ENCODE measurements around the gene BICRA.
A peak's percentile ranks its signal among the peaks of the same experiment; 100 is the strongest.
"Not testable (repeated sequence)": the region's sequence is repeated elsewhere in the genome, so short reads cannot be mapped to it uniquely, and the experiment has no call there.

Gene BICRA

GRCh38 chr19:47663911-47664771 lies 55.2 kb downstream of the BICRA start:
- DNase-seq, result peak in 1 of 2 donors; percentile 29

GRCh38 chr19:47668556-47668955 lies 59.6 kb downstream of the BICRA start:
- not testable (repeated sequence) for DNase-seq

- DNase-seq, result no peak
Observed at GRCh38 chr19:47670736-47671135, 61.8 kb downstream of the BICRA start.

GRCh38 chr19:47671499-47671898 lies 62.6 kb downstream of the BICRA start:
- DNase-seq, result no peak

GRCh38 chr19:47673426-47673825 lies 64.5 kb downstream of the BICRA start:
- DNase-seq, result no peak

- DNase-seq, result no peak
Observed at GRCh38 chr19:47674548-47674947, 65.6 kb downstream of the BICRA start.

GRCh38 chr19:47675271-47675670 lies 66.3 kb downstream of the BICRA start:
- no peak for DNase-seq

- DNase-seq, result no peak
Observed at GRCh38 chr19:47675859-47676258, 66.9 kb downstream of the BICRA start.

- DNase-seq, result no peak
Observed at GRCh38 chr19:47676811-47677210, 67.9 kb downstream of the BICRA start.

GRCh38 chr19:47679251-47679900 lies 70.4 kb downstream of the BICRA start:
- DNase-seq, result no peak

GRCh38 chr19:47679922-47680857 lies 71.3 kb downstream of the BICRA start:
- no peak for DNase-seq

GRCh38 chr19:47680858-47681332 lies 72.0 kb downstream of the BICRA start:
- no peak for DNase-seq

- no peak for DNase-seq
Observed at GRCh38 chr19:47681388-47681787, 72.5 kb downstream of the BICRA start.

GRCh38 chr19:47681936-47682335 lies 73.0 kb downstream of the BICRA start:
- DNase-seq, result no peak

- no peak for DNase-seq
Observed at GRCh38 chr19:47682939-47683338, 74.0 kb downstream of the BICRA start.

- no peak for DNase-seq
Observed at GRCh38 chr19:47686679-47687450, 77.9 kb downstream of the BICRA start.

GRCh38 chr19:47687906-47688305 lies 79.0 kb downstream of the BICRA start:
- DNase-seq, result no peak

GRCh38 chr19:47691090-47691489 lies 82.2 kb downstream of the BICRA start:
- no peak for DNase-seq

GRCh38 chr19:47691782-47692181 lies 82.8 kb downstream of the BICRA start:
- DNase-seq, result no peak

GRCh38 chr19:47693489-47693888 lies 84.6 kb downstream of the BICRA start:
- no peak for DNase-seq

GRCh38 chr19:47693903-47694302 lies 85.0 kb downstream of the BICRA start:
- DNase-seq, result no peak

Data from bone marrow (tissue), 2 donors.